Epithelial cell of esophagus (primary cell): Measurements from ENCODE around the gene ERC2.
A peak's percentile ranks its signal among the peaks of the same experiment; 100 is the strongest.

Experiments used
- DNase-seq: peaks from one replicate; pipeline ENCODE4 v3.0.0; 2010; ENCODE audit warnings: low read depth
- H3K4me3 ChIP-seq: 2 replicates; pipeline ENCODE4 v1.5.1; 2011; ENCODE audit warnings: mild to moderate bottlenecking, low read length, control low read depth
- TF ChIP-seq, protein P1 (sequence below): IDR thresholded peaks from 2 replicates; pipeline ENCODE4 v1.5.1; 2011; ENCODE audit warnings: low read depth, mild to moderate bottlenecking, low read length, control low read depth, inconsistent platforms; ENCODE audit not compliant: insufficient read depth; ENCODE audit errors: missing control alignments

ERC2 gene

DNA sequence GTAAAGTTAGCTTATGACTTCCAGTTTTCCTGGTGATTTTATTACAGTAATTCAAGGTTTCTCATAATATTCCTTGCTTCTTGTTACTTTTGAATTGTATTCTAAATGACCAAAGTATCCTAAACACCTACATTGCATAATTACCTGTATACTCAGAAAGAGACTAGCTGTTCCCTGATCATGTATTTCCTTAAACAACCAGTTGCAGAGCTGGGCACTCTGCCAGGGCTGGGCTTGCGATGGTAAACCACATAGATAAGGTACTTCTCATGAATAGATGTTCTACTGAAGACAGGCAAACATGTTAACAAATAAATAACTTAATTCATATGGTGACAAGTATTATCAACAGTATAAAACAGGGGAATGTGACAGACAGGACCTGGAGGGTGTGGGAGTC, 838.8 kb downstream of the ERC2 start:
- peak; percentile 25 for DNase-seq
- no peak overlapping the region for H3K4me3 ChIP-seq
- TF ChIP-seq, protein P1, sequence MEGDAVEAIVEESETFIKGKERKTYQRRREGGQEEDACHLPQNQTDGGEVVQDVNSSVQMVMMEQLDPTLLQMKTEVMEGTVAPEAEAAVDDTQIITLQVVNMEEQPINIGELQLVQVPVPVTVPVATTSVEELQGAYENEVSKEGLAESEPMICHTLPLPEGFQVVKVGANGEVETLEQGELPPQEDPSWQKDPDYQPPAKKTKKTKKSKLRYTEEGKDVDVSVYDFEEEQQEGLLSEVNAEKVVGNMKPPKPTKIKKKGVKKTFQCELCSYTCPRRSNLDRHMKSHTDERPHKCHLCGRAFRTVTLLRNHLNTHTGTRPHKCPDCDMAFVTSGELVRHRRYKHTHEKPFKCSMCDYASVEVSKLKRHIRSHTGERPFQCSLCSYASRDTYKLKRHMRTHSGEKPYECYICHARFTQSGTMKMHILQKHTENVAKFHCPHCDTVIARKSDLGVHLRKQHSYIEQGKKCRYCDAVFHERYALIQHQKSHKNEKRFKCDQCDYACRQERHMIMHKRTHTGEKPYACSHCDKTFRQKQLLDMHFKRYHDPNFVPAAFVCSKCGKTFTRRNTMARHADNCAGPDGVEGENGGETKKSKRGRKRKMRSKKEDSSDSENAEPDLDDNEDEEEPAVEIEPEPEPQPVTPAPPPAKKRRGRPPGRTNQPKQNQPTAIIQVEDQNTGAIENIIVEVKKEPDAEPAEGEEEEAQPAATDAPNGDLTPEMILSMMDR = no peak

DNA sequence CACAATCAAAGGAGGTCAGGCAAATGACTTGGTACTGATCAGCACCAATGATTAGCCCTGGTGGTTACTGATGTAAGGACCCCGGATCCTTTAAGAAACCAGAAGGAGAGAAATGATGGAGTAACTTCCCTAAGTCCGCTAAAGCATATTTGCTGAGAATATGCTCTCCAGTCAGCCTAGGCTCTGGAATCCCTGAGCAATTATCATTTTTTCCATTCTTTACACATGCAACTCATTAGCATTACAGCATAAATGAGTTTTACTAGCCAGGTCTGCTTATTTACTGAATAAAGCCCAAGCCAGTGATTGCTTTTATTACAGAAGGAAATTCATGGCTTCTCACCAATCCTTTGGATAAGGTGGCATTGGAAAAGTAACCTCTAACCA, 842.0 kb downstream of the ERC2 start:
- no peak for DNase-seq
- TF ChIP-seq, protein P1 = no peak
- no peak overlapping the region for H3K4me3 ChIP-seq

DNA sequence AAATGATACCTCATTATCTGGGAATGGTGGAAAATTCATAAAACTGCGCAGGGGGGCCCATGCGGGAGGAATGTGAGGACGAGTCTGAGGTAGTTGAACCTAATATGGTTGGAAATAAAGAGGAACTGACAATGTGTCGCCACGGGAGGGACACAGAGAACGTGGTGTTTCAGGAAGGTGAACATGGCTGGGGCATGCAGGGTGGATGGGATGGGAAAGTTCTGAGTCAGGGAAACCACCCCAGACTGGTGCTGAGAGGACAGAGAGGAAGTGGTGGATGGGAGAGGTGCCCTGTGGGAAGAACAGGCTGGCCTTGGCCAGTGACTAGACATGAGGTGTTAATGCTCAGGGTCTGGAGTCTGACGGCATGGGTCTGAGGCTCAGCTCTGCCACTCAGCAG, 844.0 kb downstream of the ERC2 start:
- DNase-seq = peak; percentile 84
- H3K4me3 ChIP-seq = no peak overlapping the region
- TF ChIP-seq, protein P1 = peak; percentile 17

DNA sequence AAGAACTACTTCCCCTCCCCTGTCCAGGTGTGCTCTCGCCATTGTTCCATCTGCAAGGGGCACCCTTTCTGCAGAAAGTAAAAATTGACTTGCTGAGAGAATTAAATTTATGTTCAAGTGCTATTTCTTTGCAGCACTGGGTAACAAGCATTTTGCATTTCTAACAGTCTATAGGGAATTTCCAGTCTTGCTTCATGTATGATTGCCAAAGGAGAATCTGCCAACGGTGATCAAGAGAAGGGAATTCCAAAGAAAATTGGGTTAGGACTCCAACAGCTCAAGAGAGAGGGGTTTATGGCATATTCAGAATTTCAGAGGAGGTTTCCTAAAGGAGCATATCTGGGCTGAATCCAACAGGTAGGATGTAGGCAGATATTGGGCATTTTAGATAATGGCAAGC, 844.5 kb downstream of the ERC2 start:
- TF ChIP-seq, protein P1 = no peak
- H3K4me3 ChIP-seq = no peak overlapping the region
- peak; percentile 37 for DNase-seq

DNA sequence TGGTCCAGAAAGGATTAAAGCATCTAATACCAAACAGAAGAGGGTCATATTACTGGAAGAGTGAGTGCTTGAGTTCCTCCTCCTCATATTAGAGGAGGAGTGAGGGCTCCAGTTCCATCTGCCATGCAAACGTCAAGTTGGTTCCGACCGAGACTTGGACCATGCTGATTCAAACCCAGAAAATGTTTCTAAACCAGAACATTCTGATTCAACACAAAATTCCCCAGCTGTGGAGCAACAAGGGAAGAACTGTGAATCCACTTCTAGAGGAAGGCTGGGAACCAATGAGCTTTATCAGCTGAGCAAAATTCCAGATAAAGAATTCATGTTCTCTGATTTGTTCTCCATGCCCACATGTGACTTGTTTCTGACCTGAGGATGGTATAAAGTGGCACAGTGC, 845.5 kb downstream of the ERC2 start:
- DNase-seq = no peak
- TF ChIP-seq, protein P1 = no peak
- H3K4me3 ChIP-seq = no peak overlapping the region

DNA sequence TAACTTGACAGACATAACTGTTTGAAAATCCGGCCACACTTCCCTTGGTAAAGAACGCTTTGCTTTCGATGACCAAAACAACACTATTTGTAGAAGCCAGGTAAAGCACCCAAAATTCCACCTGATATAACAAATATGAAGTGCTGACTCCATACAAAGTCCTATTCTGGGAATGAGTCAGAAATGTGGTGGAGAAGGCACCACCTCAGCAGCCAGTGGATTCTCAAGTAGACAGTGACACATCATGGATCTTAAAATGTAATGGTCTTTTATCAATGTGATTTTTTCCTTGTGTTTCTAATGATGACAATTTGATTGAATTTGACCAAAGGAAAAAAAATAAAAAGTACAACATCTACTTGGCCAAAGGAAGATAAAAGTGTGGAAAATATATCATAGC, 846.2 kb downstream of the ERC2 start:
- no peak overlapping the region for H3K4me3 ChIP-seq
- peak; percentile 35 for DNase-seq
- TF ChIP-seq, protein P1 = no peak

DNA sequence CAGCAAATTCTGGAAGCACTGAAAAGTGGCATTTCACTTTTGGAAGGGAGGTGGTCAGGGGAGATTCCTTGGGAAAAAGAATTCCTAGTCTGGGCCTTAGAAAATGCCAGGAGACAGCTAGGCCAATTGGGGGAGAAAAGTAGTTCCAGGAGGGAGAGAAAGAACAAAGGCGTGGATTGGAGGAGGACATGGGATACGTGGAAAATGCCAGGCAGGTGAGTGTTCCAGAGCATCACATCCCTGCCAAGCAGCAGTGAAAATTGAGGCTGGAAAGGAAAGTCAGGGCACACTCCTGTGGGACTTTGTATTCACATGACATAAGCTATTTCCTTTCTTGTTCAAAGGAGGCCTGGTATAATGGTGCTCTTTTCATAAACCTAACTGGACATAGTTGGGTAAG, 846.6 kb downstream of the ERC2 start:
- DNase-seq = no peak
- H3K4me3 ChIP-seq = no peak overlapping the region
- TF ChIP-seq, protein P1 = no peak
